HG03097 (cell line): ENCODE results near the gene VWA3B.
"Not testable (repeated sequence)": the region's sequence is repeated elsewhere in the genome, so short reads cannot be mapped to it uniquely, and the experiment has no call there.

Experiments used
- ATAC-seq: cut with Tn5 transposase; IDR thresholded peaks from one replicate; pipeline ENCODE4 v1.9.1; 2021; ENCODE audit not compliant: unreplicated experiment, low FRiP score

VWA3B gene

DNA sequence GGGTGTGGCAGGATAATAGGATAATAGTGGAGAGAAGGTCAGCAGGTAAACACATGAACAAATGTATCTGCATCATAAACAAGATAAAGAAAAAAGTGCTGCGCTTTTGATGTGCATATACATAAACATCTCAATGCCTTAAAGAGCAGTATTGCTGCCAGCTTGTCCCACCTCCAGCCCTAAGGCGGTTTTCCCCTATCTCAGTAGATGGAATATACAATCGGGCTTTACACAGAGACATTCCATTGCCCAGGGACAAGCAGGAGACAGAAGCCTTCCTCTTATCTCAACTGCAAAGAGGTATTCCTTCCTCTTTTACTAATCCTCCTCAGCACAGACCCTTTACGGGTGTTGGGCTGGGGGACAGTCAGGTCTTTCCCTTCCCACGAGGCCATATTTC is 43.1 kb downstream of the VWA3B start:
- not testable (repeated sequence) for ATAC-seq

DNA sequence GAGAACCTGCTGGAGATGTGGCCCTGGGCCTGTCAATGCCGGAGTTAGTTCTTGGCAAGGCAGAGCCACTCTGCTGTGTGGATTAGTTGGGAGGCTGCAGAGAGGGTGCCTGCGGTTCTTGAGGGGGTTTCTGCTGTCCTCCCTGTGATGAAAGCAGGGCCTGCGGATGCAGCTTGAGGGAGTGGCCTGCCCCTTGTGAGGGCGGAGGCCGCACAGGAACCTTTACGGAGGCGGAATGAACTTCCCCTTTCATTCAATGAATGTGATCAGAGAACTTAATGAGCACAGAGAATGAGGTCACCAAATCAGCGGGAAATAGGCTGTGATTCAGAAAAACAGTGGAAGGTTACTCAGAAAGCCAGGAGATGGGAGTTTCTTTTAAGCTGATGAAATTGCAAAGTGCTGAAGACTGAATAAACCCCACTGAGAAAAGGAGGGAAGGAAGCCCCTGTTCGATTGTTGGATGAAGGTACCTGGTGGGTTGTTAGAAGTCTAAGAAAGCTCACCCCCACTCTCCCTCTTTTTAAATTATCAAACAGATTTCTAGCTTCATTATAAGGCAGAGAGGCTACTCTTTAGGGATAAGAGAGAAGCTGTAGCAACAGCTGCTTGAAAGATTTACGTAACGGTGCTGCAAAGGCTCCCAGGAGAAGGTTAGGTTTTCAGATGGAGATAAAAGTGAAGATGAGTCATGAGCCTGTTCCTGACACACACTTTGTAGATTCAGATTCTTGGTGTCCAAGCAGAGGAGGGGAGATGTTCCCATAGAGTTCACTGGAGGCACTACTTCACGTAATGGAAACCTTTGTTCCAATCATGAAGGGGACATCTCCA is 47.4 kb downstream of the VWA3B start:
- ATAC-seq, result no peak

DNA sequence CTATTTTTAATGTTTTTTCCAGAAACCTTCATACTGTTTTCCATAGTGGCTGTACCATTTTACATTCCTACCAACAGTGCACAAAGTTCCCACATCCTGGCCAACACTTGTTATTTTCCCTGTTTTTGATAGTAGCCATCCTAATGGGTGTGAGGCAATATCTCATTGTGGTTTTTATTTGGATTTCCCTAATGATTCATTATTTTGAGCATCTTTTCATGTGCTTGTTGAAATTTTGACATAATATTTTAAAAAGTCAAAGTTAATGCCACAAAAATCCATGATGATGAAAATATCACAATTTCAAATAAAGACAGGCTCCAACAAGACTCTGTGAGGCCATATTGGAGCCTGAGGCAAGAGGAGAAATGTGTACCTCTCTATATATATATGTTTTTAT is 50.2 kb downstream of the VWA3B start:
- ATAC-seq, result no peak

DNA sequence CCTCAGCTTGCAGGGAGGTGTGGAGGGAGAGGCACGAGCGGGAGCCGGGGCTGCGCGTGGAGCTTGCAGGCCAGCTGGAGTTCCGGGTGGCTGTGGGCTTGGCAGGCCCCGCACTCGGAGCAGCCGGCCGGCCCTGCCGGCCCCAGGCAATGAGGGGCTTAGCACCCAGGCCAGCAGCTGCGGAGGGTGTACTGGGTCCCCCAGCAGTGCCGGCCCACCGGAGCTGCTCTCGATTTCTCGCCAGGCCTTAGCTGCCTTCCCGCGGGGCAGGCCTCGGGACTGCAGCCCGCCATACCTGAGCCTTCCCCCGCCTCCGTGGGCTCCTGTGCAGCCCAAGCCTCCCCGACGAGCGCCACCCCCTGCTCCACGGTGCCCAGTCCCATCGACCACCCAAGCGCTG is 52.0 kb downstream of the VWA3B start:
- ATAC-seq, result not testable (repeated sequence)

DNA sequence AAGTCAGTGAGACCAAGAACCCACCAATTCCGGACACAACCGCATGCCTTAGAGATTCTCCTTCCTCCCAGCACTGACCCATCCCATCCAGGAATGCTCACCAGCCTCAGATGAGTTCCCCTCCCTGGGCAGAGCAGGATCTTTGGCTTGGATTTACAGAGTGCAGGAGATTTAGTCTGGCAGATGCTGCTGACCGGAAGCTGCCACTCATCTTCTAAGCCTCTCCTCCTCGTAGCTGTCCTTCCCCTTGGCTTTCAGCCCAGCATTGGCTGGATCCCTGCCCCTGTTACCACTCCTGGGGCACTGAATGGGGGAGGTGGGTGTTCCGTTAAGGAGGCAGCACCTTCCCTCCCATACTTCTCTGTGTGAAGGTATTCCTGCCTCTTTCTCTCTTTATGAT is 53.2 kb downstream of the VWA3B start:
- no peak for ATAC-seq

DNA sequence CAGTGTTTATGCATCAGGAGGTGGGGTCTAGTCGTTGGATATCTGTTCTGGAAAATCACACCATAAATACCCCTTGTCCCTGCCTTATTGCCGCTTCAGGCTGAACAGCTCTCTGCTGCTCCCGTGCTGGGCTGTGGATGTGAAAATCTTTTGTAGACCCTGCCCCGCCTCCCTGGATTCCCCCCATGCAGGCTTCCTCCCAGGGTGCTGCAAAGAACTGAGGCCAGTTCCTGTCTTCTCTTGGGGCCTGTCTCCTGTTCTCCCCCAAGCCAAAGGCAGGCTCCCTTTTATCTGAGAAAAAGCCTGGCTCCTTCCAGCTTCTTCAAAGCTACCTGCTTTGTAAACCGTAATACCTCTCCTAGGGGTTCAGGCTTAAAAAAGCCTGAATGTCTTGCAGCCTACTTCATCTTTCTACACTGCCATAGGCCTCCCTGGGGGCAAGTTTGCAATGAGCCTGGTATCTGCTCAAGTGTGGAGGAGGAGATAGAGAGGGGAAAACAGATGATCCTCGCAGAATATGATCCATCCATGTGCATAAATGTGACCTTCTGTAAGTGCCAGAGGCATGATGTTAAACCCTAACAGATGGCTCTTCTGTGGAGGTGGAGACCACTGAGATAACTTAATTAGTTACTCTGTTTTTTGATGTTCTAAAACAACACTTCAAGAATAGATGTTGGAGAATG is 55.3 kb downstream of the VWA3B start:
- ATAC-seq, result no peak

DNA sequence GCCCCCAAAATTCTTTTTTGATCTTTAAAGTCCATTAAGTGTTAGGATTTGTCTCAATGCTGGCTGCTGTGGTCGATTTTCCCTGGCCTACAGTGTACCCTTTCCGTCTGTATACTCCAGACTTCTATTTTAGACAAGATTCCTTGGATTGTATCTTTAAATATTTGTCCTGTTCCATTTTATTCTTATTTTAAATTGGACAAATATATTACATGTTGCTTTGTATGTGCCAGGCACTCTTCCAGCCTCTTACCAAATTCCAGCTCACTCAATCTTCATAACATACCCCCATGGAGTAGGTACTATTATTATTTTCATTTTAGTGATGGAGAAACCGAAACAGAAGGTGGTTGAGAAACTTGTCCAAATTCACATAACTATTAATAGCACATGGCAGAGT is 58.1 kb downstream of the VWA3B start:
- no peak for ATAC-seq

DNA sequence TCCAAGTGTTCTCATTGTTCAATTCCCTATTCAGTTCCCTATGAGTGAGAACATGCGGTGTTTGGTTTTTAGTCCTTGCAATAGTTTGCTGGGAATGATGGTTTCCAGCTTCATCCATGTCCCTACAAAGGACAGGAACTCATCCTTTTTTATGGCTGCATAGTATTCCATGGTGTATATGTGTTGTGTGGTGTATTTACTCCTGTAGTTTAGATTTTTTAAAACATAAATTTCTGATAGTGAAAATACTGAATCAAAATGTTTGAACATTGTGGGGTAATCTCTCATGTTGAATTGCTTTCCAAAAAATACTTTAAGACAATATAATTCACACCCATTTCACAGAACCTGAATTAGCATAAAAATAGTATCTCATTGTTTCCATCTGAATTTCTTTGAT is 60.9 kb downstream of the VWA3B start:
- ATAC-seq, result not testable (repeated sequence)

DNA sequence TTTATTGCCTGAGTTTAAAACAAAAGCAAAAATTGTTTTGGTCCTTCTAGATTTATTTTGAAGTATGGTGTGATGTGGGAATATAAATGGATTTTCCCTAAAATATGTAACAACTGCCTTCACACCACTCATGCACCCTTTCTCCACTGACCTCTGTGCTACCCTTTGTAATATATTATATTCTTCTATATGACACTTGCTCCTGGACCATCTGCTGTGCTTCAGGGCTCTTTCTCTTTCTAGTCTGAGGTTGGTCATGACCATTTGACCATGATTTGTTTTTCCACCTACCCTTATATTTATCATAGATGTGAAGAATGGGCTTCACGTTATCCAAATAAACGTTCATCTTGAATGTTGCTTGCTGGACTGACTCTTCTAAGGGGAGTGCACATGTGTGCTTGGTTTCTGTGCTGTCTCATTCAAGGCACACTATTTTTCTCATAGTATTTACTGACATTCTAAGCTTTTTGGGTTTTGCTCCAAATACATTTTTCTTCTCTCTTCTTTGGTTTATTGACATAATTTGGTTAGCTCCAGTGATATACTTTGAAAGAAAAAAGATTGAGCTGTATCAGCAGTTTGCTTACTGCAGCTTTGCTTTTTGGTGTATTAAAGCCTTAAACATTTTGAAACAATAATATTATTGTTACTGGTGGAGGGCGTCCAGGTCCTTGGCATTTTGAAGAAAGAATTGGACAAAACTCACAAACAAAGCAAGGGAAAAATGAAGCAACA is 61.8 kb downstream of the VWA3B start:
- ATAC-seq, result no peak

DNA sequence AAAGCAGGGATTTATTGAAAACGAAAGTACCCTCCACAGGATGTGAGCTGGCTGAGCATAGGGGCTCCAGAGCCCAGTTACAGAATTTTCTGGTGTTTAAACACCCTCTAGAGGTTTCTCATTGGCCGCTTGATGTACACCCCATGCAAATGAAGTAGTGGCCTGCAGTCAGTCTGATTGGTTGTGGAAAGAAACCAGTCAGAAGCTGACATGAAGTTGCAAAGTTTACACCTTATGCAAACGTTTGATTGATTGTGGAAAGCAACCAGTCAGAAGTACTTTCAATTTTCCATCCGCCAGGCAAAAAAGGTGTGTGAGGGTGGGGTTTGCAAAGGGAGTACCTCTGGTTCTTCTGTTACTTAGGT is 62.3 kb downstream of the VWA3B start:
- no peak for ATAC-seq

DNA sequence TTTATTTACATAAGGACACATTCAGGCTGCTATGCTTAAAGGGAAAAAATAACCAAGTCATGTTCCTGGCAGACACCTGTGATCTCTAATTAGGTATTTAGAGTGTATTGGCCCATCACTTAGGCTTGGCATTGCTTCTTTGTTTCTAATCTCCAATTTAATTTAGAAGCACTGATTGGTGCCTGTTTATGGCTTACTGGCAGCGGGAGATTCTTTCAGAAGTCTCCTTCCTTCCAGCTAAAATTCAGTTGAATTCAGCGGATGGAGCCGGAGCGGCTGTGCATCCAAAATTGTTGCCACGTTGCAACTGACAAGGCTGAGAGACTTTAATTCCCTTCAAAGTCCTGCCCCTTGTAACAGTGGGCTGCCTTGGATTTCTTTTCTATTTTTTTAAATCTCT is 66.5 kb downstream of the VWA3B start:
- ATAC-seq, result no peak

DNA sequence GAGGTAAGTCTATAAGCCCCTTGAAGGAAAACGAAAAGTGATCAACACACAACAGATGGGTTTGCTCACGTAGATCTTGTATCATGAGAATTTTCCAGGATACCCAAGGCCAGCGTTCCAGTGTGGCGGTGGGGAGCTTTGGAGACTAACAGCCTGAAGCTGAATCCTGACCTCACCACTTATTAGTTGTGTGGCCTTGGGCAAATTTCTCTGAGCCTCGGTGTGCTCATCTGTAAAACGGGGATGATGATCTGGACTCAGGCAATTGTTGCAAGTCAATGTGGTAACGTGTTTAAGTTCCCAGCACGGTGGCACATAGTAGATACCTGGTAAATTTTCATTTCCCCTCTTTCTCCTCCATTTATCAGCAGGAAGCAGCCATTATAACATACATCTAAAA is 68.3 kb downstream of the VWA3B start:
- no peak for ATAC-seq

DNA sequence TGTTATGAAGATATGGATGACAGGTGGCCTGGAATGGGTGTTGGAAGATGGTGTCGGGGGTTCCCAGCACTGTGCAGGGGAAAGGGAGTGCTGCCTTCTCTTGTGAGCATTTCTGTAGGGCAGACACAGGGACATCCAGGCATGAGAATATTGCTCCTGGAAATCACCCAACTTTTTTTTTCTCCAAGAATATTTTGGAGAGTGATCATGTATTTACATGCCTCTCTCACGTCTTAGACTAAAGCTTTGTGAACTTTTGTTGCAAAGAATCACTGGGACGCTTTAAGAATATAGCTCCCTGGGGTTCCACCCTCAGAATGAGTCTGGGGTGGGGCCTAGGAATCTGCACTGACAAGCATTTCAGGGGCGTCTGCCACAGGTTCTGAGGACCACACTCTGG is 68.7 kb downstream of the VWA3B start:
- ATAC-seq, result no peak

DNA sequence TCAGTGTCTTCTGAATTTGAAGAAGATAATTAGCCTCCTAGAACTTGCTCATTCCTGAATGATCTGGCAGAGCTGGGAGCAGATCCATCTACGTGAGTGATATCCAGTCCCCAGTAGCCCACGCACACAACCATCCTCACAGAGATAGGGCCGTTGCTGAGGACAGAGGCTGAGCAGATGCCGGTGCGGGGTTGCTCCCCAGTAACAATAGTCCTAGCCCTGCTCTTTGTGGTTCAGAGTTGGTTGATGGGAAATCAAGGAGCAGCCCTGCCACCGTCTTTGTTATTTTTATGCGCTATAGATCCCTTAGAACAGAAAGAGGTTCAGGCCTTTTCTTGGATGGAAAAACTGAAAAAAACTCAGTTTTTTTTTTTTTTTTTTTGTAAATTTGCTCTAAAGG is 69.3 kb downstream of the VWA3B start:
- no peak for ATAC-seq

DNA sequence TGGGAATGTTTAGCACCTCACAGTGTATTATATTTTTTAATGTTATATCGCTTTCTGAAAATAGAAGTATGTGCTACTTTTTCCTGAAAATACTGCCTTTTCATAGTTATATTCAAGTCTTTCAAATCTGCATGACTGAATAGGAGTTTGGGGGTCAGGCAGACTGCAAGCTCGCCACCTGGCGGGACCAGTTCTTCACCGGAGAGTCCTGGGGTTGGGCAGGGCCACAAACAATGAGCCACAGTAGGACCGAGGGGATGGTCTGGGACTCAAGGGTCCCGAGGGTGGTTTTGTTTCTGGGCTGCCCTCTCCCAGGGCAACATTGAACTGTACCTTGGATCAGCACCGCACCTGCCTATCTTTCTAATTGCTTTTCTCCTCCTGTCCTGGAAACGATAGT is 70.6 kb downstream of the VWA3B start:
- no peak for ATAC-seq

DNA sequence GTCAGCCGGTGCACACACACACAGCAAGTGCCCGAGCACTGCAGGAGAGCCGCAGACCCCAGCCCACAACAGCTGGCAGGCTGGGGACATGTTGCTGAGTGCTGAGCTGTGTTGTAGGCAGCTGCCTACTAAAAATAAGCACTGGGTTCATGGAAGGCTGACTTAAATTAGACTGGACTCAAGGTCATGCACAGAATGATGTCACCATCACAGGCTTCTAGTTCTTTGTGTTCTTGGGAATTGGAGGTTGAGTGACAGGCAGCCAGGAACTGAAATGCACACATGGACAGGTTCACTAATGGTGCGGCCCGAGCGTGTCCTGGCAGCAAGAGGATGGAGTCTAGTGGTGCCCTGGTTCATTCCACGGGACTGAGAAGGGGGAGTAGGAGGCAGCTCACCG is 71.3 kb downstream of the VWA3B start:
- no peak for ATAC-seq

DNA sequence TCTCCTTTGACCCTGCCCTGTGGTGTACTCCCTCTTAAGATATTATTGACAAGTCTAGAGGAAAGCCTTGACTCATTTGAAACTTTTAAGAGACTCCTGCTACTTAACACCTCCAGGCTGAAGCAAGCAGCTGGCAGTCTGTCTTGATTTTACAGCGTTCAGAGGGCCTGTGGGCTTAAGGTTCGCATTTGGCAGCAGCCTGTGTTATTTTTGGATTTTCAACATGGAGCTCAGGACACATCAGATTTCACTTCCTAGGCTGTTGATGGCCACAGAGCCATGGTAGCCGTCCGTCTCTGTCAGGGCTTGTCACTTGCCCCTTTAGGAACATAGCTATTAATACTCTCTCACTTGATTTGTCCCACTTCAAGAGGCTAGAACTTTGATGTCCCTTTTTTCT is 73.6 kb downstream of the VWA3B start:
- no peak for ATAC-seq

DNA sequence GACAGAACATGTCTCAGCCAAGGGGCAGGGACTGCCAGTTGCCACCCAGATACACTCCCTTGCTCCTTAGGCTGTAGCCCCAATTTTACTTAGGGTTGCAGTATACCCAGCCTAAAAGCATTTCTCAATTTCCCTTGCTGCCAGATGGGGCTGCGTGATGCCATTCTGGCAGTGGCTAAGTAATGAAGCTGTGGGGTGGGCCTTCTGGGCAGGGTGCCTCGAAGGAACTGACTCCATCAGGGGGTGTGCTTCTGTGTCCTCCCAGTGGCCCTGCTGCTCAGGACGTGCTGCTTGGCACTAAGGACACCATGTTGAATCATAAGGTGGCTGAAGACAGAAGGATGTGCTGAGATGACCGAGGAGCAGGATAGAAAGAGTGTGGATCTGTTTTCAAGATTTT is 74.2 kb downstream of the VWA3B start:
- ATAC-seq, result no peak

DNA sequence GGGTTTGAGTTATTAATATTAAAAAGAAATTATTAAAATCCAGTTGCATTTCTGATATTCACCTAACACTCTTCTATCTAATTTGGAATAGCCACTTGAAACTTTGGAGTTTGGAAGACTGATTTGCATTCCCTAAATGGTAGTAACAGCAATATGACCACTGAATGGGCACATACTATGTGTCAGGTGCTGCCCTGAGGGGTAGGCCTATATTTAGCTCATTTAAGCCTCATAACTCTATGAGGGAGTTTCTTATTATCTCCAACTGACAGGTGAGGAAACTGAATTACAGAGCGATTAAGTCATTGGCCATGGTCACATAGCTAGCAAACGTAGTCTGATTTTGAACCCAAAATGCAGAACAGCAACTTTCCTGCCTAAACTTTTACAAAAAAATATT is 77.3 kb downstream of the VWA3B start:
- ATAC-seq, result no peak

DNA sequence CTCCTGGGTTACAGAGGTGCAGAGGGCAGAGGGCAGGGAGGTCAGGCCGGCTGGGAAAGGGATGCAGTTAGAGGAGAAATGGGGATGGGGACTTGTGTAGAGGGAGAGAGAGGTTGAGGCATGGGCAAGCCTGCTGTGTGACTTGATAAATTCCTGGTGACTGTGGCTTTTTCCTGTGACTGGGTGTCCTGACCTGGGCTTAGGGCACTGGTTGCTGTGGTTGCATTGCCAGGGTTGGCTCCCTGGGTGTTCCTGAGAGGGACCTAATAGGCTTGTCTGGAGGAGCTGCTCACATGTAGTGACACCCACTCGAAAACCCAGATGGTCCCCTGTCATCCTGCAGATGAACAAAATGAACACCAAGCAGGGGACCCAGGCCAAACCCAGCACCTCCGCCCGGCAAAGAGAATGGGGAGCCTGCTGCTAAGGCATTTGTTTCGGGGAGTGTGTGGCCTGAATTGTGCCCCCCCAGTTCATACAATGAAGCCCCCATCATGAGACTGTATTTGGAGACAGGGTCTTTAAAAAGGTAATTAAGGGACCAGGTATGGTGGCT is 78.6 kb downstream of the VWA3B start:
- no peak for ATAC-seq

DNA sequence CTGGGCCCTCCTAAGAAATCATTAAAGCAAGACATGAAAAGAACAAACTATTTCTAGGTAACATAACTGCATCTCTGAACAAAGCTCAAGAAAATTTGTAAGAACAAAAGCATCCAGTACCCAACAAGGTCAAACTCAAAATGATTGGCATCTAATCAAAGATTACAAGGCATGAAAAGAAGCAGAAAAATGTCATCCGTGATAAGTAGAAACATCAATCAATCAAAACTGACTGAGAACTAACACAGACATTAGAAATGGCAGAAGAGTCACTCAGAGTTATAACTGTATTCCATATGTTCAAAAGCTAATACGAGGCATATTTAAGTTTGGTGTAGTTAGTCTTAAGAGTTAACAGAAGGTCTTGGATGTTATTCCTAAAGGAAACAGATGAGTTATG is 80.9 kb downstream of the VWA3B start:
- ATAC-seq, result no peak
